ENCODE measurements around the gene SLC8A1. TPM values are rescaled to one million over a fixed set of nuclear protein-coding genes. Genes with fewer than 3 reads are reported as not detected.

SLC8A1 gene
- total RNA-seq, 1 donor from 2014 or later: 1.9 TPM

DNA sequence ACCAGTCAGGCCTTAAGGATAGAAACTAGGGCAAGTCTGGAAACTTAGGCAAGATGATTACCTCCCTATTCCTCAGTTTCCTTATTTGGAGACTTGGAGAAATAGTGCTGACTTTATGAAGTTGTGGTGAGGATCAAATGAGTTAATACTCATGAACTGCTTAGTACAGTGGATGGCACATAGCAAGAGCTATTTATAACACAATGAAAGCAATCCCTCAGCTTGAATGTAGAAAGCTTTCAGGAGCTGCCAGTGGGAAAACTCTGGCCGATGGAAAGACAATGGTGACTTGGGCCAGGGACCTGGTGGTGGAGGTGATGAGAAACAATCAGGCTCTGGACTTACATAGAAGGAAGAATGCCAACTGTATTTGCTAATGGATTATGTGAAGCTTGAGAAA is 403.4 kb downstream of the SLC8A1 start:
- TF ChIP-seq, protein P1, sequence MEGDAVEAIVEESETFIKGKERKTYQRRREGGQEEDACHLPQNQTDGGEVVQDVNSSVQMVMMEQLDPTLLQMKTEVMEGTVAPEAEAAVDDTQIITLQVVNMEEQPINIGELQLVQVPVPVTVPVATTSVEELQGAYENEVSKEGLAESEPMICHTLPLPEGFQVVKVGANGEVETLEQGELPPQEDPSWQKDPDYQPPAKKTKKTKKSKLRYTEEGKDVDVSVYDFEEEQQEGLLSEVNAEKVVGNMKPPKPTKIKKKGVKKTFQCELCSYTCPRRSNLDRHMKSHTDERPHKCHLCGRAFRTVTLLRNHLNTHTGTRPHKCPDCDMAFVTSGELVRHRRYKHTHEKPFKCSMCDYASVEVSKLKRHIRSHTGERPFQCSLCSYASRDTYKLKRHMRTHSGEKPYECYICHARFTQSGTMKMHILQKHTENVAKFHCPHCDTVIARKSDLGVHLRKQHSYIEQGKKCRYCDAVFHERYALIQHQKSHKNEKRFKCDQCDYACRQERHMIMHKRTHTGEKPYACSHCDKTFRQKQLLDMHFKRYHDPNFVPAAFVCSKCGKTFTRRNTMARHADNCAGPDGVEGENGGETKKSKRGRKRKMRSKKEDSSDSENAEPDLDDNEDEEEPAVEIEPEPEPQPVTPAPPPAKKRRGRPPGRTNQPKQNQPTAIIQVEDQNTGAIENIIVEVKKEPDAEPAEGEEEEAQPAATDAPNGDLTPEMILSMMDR (IDR thresholded peaks at IDR 0.05; ENCODE audit: partially characterized antibody, unreplicated experiment): no peak
- Mint-ChIP-seq H3K4me1 (ENCODE audit: low read depth, unreplicated experiment) (no peaks in the 10 kb centered on the region), H3K27me3 (ENCODE audit: unreplicated experiment) (no peaks in the 10 kb centered on the region), H3K36me3 (ENCODE audit: unreplicated experiment) (no peaks in the 10 kb centered on the region), H3K9me3 (ENCODE audit: unreplicated experiment) (no peaks in the 10 kb centered on the region), H3K4me3 (ENCODE audit: unreplicated experiment) (no peak overlapping the region), H3K27ac (ENCODE audit: unreplicated experiment) (no peak overlapping the region)
- DNase-seq: no peak

DNA sequence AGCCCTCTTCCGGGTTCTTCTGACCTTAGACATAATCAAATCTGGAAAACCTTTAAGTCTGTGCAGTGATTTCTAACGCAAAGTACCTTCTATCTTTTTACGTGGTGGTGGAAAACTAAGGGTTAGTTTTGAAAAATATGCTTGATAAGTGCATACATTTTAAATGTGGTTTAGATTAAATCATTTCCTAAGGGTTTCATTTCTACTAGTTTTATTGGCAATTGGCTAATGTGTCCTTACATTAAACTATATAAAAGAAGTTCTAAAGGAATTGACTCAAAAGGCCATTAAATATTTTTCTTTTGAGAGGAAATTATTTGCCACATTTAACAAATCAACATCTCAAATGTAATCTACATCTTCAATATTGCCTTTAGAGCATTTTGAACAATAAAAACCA is 404.5 kb downstream of the SLC8A1 start:
- H3K36me3 Mint-ChIP-seq (ENCODE audit: unreplicated experiment): no peaks in the 10 kb centered on the region
- H3K9me3 Mint-ChIP-seq (ENCODE audit: unreplicated experiment): no peaks in the 10 kb centered on the region
- no peak overlapping the region for H3K4me3 Mint-ChIP-seq (ENCODE audit: unreplicated experiment)
- H3K4me1 Mint-ChIP-seq (ENCODE audit: low read depth, unreplicated experiment): no peaks in the 10 kb centered on the region
- TF ChIP-seq, protein P1 (IDR thresholded peaks at IDR 0.05; ENCODE audit: partially characterized antibody, unreplicated experiment): no peak
- no peak for DNase-seq
- no peak overlapping the region for H3K27ac Mint-ChIP-seq (ENCODE audit: unreplicated experiment)
- H3K27me3 Mint-ChIP-seq (ENCODE audit: unreplicated experiment): no peaks in the 10 kb centered on the region
